ENCODE results near the gene PAPPA.

PAPPA gene

GRCh38 chr9:116390303-116391228, 237.0 kb downstream of the PAPPA start:
- DNase-seq = no peak

GRCh38 chr9:116391306-116391900, 237.8 kb downstream of the PAPPA start:
- DNase-seq = no peak

- DNase-seq = no peak
Measured at GRCh38 chr9:116393198-116393597, 239.6 kb downstream of the PAPPA start.

GRCh38 chr9:116394070-116394469, 240.5 kb downstream of the PAPPA start:
- DNase-seq = no peak

GRCh38 chr9:116394894-116395698, 241.5 kb downstream of the PAPPA start:
- no peak for DNase-seq

- DNase-seq = no peak
Measured at GRCh38 chr9:116395699-116396037, 242.1 kb downstream of the PAPPA start.

- DNase-seq = no peak
Measured at GRCh38 chr9:116403171-116403570, 249.6 kb downstream of the PAPPA start.

GRCh38 chr9:116404228-116404627, 250.6 kb downstream of the PAPPA start:
- no peak for DNase-seq

- no peak for DNase-seq
Measured at GRCh38 chr9:116405321-116405720, 251.7 kb downstream of the PAPPA start.

GRCh38 chr9:116406469-116406868, 252.9 kb downstream of the PAPPA start:
- no peak for DNase-seq

GRCh38 chr9:116409129-116409528, 255.5 kb downstream of the PAPPA start:
- DNase-seq = no peak

GRCh38 chr9:116409638-116410037, 256.0 kb downstream of the PAPPA start:
- DNase-seq = no peak

GRCh38 chr9:116411506-116411905, 257.9 kb downstream of the PAPPA start:
- DNase-seq = no peak

- no peak for DNase-seq
Measured at GRCh38 chr9:116414374-116414773, 260.8 kb downstream of the PAPPA start.

GRCh38 chr9:116416421-116416820, 262.8 kb downstream of the PAPPA start:
- DNase-seq = no peak

- no peak for DNase-seq
Measured at GRCh38 chr9:116417464-116417863, 263.9 kb downstream of the PAPPA start.

- DNase-seq = no peak
Measured at GRCh38 chr9:116419181-116419580, 265.6 kb downstream of the PAPPA start.

- no peak for DNase-seq
Measured at GRCh38 chr9:116420993-116421538, 267.5 kb downstream of the PAPPA start.

GRCh38 chr9:116422119-116422979, 268.8 kb downstream of the PAPPA start:
- no peak for DNase-seq

GRCh38 chr9:116423149-116423548, 269.6 kb downstream of the PAPPA start:
- DNase-seq = no peak

- DNase-seq = no peak
Measured at GRCh38 chr9:116425244-116425643, 271.7 kb downstream of the PAPPA start.

- DNase-seq = no peak
Measured at GRCh38 chr9:116430849-116431248, 277.3 kb downstream of the PAPPA start.

Data from GF-D8 (cell line).